ENCODE measurements around the gene EBF3.

EBF3 gene

DNA sequence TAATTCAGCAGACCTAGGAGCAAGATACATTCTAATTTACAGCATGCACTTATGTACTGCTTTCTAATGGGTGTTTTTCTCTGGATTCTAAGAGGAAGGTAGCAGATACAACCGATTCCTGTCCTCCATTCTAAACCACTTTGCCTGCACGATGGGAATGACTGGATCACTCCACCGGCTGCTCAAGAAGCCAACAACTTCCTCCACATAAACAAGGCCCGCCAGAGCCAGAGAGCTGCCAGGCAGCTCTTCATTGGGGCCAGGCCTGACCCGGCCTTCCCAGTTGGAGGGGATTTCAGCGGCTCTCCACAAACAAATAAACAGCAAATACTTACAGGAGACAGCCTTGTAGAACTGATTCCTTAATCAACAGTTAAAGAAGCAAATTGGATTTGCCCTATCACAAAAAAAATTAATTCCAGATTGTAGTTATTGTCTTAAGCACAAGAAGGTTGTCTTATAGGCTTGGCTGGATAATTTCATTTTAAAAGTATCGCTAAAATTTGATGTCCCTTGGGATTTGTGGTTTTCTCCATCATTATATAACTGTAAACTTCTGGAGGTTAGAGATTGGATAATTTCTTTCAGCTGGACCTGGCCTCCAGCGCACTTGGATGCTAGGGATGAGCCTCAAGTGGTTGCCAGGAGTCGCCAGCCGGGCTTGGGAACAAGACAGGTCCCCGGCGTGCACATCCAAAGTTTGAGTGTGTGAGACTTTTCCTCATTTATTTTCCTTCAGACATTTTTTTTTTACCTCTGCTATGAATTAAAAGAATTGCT lies 20.9 kb downstream of the EBF3 start:
- no peak for DNase-seq (ENCODE audit: low spot score)

DNA sequence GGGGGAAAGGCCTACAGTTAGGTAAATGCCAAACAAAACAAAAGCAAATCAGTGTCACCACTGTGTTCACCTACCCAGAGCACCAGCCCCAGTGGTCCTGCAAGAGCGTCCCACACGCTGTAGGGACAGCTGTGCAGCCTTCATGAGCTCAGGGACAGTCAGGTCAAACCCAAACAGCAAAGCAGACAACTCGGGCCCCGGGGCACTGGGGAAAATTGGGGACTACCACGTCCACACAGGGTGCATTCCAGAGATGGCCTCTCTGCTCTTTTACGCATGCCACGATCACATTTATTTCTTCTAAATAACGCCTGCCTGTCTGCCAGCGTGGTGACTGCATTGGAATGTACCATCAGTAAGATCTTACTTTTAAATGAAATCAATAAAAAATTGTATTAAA lies 21.7 kb downstream of the EBF3 start:
- DNase-seq (ENCODE audit: low spot score) = no peak

DNA sequence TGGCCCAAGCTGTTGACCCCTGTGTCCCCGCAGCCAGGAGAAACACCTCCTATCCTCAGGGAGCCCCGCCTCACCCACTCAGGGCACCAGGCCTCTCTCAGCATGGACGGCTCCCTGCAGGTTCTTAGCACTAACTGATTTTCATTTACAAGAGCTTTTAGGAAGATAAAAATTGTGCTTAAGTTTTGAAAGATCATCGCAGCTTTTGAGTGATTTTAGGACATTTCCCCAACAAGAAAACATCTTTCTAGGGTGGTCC lies 22.1 kb downstream of the EBF3 start:
- no peak for DNase-seq (ENCODE audit: low spot score)

DNA sequence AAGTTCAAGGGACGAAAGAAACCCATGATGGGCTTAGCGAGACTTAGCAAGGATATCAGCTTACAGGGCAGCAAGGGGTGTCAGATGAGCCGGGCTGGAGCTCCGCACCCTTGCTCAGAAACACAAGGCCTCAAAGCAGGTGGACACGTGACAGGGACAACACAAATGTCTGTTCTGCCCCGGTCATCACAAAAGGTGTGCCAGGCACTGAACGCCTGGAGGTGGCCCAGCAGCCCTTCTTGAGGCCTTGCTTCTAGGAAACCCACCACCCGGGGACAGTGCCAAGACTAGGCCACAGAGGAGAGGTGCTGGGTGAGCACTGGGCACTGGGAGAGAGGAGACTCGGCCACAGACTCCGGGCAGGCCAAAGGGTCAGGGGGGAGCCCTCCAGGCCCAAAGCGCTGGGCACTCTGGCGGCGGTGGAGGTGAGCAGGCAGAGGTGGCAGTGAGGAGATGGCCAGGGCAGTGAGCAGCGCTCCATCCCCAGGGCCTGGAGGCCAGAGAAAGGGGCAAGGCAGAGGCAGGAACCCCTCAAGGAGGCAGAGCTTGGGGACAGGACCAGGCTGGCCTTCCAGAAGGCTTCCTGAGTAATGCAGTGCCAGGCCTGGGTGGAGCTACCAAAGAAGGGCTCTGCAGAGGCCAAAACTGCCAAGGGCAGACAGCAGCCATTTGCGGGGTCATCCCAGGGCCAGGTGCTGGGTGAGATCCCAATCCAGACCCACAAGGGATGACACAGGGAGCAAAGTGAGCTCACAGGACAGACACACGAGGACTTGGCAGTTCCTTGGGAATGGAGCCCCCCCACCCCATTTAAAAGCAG lies 22.7 kb downstream of the EBF3 start:
- no peak for DNase-seq (ENCODE audit: low spot score)

DNA sequence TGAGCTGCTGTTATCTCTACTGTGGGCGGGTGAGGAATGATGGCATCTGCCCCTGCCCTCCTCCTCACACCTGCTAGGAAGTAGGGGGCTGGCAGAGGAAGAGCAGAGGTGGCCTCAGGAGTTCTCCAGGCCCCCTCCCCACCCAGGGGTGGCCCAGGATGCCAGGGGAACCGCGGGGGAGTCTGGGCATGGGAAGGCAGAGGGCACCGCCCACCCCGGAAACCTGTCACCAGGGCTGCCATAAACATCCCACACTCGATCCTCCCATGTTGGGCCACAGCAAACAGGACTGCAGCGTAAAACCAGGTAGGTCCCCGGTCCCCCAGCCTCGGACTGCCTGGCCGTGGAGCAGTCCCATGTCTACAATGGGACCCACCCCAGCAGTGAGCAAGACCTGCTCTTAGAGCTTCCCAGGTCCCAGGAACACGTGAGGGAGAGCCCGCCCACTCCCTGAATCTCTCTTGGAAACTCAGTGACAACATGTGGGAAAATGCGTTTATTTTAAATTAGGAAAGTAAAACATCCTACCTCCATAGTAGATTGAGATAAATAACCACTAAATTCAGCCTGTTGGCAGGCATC lies 23.4 kb downstream of the EBF3 start:
- DNase-seq (ENCODE audit: low spot score) = no peak

DNA sequence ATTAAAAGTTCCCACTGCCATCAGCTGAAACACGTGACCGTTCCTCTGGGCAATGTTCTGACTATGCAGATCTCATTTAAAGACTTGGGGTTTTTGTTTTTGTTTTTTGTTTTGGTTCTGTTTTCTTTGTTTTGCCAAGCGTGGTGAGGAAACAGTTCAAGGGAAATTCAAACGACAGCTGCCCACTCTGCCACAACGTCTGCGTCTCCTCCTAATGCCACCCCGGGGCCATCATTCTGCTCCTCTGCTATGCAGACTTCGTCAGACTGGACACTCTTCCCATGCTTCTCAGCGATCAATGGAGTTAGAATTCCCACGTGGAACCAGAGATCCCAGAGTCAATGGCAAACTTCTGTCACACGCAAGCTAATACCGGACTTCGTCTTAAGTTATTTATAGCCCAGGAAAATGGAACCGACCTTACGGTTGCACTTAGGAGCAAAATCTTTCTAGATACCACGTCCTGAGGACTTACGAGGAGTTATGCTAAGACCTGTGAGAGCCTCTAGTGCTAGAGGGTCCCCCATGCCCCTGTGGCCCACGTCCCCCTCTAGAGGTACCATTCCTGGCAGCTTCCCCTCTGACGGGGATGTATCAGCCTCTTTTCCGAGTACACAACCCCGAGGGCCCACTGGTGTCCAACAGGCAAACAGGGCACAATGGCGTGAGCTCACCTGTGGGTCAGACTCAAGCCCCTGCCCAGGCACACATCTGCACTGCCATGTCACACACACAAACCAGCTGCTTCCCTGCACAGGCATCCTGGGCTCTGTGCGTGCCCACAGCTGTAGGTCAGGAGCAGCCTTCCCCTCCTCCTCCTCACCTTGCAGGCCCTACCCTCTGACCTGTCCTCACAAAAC lies 24.4 kb downstream of the EBF3 start:
- DNase-seq (ENCODE audit: low spot score) = no peak

DNA sequence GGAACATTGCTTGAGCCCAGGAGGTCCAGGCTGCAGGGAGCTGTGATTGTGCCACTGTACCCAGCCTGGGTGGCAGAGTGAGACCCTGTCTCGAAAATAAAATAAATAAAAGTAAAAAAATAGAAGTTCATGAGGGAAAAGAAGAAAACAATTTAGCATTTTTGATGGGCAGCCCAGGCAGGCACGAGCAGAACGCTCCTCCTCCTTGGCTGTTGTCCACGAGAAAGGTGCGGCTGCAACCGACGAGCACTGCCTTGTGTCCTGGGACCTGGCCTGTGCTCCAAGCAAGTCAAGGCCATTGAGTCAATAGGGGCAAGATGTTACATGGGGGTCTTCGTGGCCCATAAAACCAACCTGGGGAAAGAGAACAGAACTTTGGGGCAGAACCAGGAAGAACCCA lies 25.6 kb downstream of the EBF3 start:
- no peak for DNase-seq (ENCODE audit: low spot score)

DNA sequence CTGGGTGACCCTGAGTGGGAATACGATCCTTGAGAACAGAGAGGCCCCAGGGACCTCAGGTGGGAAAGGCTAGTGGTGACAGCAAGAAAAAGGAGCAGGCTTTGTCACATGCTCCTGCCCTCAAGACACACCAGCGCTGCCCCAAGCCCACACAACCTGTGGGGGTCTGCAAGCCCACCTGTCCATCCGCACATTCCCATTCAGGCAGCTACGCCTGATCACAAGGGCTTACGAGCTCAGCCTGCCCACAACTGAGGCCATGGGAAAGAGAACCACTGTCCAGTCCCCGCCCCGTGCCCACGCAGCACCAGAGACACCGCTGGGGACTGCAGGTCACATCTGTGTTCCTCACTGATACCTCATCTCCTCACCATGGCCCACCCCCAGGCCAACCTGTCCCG lies 26.7 kb downstream of the EBF3 start:
- no peak for DNase-seq (ENCODE audit: low spot score)

DNA sequence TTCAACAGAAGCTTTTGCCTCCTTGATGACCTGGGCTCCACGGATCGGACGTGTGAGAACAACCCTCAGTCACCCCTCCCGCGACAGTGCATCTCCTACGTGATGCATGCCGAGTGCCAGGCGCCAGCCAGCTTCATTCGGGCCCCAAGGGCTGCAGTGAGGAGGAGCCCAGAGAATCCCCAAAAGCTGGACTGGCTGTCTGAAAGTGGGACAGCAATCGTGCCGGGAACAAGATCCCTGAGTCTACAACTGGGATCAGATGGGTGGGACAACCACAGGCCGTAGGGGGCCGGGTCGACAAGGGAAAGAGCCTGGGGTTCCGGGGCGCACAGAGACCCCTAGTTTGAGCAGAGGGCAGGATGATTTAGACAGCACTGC lies 27.2 kb downstream of the EBF3 start:
- DNase-seq (ENCODE audit: low spot score) = no peak

DNA sequence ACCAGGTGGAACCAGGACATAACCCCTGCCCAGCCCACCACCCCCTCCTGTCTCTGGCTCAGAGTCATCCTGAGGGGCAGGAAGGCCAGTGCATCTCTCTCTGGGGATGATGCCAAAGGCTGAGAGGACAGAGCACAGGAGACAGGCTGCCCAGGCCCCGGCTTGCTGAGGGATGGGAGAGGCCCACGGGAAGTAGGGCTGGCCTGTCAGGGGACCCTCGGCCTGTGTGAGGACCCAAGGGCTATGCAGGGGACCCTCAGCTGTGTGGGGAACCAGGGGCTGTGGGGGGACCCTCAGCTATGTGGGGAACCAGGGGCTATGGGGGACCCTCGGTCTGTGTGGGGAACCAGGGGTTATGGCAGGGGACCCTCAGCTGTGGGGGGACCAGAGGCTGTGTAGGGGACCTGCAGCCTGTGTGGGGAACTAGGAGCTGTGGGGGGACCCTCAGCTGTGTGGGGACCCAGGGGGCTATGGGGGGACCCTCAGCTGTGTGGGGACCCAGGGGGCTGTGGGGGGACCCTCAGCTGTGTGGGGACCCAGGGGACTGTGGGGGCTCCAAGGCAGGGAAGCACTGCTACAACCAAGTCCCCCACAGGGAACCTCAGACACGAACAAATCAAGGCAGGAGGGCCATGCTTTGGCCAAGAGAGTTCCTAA lies 27.7 kb downstream of the EBF3 start:
- no peak for DNase-seq (ENCODE audit: low spot score)

DNA sequence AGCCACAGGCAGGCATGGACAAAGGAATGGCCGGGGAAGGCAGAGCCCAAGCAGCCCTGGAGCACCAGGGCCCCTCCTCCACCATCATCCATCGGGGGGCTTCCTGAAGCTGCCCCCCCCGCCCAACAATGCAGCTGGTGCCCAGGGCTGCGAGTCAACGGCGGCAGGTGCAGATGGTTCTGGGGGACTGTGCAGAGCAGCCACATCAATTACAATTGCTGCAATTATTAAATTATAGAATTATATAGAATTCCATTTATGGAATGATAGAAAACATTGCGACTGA lies 28.3 kb downstream of the EBF3 start:
- no peak for DNase-seq (ENCODE audit: low spot score)

DNA sequence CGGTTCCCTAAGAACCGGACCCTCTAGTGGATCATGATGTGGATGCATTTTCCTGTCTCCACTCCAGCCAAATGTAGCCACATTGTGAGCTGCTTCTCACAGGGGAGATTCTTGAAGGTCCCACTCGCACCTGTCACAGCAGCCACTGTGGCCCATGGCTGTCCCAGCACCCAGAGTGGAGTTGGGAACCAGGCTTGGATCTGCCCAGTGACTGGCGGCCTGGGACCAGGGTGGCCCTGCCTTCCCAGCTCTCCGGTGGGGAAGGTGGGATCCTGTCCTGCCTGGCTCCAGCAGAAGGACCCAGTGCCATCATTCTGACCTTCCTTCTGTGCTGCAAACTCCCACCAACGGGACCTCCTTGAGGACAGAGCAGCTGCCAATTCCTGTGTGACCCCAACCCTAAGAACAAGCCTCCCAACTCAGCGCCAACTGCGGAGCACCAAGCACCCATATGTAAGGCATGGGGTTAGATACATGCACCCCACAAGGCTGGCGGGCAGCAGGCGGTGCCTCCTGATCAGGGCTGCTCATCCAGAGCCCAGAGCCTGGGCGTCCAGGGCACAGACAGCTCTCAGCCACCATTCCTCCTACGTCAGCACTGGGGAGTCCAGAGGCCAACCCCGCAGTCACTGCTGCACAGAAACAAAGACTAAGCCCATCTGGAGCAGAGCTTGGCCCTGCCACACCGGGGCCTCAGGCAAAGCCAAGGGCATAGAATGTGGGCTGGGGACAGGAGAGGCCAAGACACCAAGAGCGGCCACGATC lies 28.8 kb downstream of the EBF3 start:
- DNase-seq (ENCODE audit: low spot score) = no peak

DNA sequence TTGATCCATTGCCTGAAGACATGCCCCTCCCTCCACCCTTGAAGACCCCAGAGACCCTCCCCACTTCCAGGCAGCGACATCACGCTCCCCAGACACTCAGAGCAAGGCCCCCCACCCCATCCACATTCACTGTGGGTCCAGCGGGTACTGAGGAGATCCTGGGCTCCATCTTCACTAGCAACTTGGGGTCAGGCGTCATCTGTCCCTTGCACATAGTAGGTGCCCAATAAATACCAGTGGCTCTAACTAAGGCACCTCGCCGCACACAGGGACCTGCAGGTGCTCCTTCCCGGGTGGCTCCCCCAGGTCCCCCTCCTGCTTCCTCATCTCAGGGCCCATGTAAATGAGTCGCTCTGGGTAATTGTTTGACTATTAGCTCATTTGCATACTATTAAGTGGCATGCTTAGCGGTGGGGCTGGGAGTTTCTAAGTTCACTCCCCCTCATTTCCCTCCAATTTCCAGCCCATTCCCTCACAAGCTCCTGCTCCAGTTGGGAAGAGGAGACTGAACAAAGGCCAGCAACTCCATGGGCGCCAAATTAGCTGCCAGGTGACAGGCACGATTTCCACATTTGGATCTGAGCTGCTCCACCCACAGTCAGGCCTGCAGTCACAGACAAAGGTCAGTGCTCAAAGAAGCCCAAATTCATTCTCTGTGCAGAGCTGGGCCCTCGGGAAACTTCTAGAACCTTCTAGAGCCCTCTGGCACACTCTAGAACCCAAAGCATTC lies 29.7 kb downstream of the EBF3 start:
- DNase-seq (ENCODE audit: low spot score) = no peak

DNA sequence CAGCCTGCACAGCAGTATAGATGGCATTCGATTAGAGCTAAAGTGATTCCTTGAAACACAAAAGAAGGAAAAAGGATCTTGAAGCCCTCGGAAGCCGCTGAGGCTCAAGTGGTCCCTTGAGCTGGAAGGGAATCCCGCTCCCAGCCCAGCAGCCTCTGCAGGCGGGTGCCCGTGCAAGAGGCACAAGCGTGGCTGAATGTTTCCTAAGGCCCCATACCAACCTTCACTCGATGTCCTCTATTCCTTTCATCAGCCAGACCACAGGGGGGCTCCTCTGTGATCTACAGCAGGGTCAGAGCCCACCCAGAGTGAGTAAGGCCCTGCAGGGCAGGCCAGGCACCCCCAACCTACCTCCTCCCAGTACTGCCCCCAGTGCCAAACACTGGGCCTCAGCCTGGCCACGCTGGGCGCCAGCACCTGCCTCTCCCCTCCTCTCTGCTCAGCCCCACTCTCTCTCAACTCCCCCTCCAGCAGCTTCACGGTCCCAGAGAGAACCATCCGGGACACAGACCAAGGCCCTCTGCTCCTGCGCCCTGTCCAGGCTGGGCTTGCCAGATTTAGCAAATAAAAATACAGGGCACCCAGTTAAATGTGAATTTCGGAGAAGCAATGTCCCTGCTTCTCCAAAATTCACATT lies 30.5 kb downstream of the EBF3 start:
- DNase-seq (ENCODE audit: low spot score) = no peak

DNA sequence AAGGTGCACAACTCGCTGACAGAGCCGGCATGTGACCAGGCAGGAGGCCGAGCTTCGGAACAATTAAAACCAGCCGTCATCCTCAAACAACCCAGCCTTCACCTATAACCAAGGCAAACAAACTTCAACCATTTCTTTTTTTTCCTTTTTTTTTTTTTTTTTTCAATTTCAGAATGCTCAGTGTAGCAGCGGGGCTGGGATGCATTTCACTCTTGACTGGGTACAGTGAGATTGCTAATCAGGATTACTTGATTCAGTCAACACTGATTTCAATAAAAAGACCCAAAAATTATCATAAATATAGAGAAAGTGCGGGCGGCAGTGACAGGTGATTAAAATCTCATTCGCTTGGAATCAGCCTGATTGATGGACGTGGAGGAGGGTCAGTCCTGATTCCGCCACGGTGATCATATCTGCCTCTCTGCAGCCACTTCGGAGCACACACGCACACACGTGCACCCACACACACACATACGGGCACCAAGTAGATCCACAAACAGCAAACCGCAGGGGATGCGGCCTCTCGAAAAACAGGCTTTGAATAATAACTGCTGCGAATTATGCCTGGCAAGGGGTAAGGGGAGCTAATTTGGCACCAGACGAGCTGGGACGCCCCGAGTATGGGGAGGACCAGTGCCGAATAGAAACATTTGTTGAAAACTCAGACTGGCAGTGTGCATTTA lies 31.2 kb downstream of the EBF3 start:
- no peak for DNase-seq (ENCODE audit: low spot score)

DNA sequence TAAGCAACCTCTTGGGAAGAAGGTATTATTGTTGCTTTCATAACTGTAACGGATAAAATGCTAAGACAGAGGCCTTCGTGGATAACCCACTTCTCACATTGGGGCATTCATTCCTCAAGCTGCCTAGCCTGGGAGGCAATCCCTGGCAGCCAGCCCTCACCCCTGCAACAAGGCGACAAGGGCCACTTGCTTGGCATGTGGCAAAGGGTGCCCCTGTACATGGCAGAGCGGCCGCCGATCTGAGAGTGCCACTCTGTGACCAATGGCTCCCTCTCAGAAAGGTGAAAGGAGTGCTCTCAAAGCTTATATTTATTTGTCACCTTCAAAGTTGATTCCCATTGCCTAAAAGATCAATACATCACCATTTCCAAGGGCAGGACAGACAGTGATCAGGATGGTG lies 31.9 kb downstream of the EBF3 start:
- DNase-seq (ENCODE audit: low spot score) = no peak

DNA sequence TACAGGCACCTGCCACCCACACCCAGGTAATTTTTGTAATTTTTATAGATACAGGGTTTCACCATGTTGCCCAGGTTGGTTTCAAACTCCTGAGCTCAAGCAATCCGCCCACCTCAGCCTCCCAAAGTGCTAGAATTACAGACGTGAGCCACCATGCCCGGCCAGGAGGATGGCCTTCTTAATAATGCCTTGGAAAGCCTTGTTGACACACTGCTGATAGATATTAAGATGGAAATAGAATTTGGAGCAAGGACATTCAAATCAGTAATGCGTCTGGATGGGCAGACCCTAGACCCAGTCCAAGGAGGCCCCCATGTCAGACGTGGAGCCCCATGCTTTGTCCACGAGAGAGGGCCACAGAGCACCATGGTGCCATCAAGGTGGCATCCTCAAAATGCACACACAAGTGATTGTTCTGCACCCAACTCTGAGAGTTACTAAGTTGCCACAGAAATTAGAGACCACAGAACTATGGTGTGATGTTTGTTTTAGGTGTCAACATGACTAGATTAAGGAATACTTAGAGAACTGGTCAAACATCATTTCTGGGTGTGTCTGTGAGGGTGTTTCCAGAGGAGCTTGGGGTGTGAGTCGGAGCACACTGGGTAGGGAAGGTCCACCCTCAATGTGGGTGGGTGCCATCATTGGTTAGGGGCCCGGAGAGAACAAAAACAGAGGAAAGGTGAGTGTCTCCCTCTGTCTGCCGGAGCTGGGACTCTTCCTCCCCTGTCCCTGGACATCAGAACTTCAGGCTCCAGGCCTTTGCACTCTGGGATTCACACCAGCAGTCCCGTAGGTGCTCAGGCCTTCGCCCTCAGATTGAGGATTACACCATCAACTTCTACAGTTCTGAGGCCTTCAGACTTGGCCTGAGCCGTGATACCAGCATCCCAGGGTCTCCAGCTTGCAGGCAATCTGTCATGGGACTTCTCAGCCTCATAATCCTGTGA lies 34.5 kb downstream of the EBF3 start:
- DNase-seq (ENCODE audit: low spot score) = no peak

DNA sequence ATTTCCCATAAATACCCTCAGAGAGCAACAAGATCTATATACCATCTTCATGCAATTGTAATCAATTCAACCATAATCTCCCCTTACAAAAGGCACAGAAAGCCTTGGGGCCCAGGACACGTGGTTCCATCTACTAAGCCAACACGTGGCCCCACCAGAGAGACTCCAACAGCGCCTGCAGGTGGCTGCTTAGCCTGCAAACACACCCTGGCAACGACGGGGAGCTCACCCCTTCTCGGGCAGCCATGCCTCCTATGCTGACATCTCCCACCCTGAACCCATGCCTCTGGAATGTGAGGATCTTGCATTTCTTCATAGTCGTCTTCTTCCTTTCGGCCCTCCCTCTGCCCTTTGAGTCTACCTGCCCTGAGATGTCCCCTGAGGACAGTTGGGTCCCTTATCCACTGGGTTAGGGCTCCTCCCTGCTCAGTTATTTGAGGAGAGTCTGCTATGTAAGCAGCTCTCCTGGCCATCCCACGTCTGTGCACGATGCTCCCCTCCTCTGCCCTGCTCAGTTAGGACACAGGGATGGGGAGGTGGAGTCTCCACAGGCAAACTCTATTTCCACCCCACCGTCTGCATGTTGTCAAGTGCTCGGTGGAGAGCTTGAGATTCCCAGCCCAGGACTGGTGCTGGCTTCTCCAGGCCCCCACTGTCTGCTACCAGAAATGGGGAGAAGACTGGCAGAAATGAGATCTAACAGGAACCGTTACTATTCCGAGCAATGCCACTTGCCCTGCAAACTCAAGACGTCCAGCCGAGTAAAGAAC lies 36.5 kb downstream of the EBF3 start:
- no peak for DNase-seq (ENCODE audit: low spot score)
